Skeletal muscle satellite cell (primary cell): ENCODE results near the gene USP19.

Experiments used
- H3K27me3 ChIP-seq: 2 replicates; pipeline ENCODE4 v1.7.0; 2013; ENCODE audit warnings: low read length; ENCODE audit not compliant: control insufficient read depth, insufficient read depth
- H3K36me3 ChIP-seq: 2 replicates; pipeline ENCODE4 v1.7.0; 2013; ENCODE audit warnings: mild to moderate bottlenecking, control low read depth, low read length; ENCODE audit not compliant: insufficient read depth
- H3K4me1 ChIP-seq: 2 replicates; pipeline ENCODE4 v1.7.0; 2013; ENCODE audit warnings: low read length; ENCODE audit not compliant: control insufficient read depth, insufficient read depth
- H3K4me2 ChIP-seq: 2 replicates; pipeline ENCODE4 v1.7.0; 2013; ENCODE audit warnings: mild to moderate bottlenecking, low read length
- H3K4me3 ChIP-seq: 2 replicates; pipeline ENCODE4 v1.7.0; 2013; ENCODE audit warnings: low read length
- H3K9ac ChIP-seq: 2 replicates; pipeline ENCODE4 v1.7.0; 2013; ENCODE audit warnings: mild to moderate bottlenecking, low read depth, low read length, moderate library complexity
- H3K9me3 ChIP-seq: replicated peaks from 2 replicates; pipeline ENCODE4 v1.7.0; 2013; ENCODE audit warnings: mild to moderate bottlenecking, control low read depth, low read length

The USP19 gene

DNA sequence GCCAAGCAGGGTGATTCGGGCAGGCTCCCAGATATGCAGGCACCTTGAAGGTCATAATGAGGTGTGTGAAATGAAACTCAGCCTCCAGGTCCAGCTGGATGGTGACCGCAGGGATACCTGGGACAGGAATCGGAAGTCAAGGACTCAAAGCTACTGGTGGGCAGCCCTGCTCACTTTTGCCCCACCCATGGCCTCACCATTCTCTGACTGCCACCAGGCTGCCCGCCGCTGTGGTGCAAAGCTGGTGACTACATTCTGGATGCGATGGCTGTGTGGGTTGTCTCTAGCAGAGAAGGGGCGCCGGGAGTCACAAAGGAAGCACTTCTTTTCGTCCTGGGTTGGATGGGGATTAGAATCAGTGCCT lies 11.4 kb upstream of the USP19 start:
- H3K4me1 ChIP-seq, result peaks cover 21% of the 10 kb centered on the region
- H3K4me2 ChIP-seq, result peak overlapping the region; percentile 95
- no peaks in the 10 kb centered on the region for H3K27me3 ChIP-seq
- H3K36me3 ChIP-seq, result peaks cover 45% of the 10 kb centered on the region
- peak overlapping the region; percentile 86 for H3K9ac ChIP-seq
- peak overlapping the region; percentile 83 for H3K4me3 ChIP-seq
- H3K9me3 ChIP-seq, result no peaks in the 10 kb centered on the region

- peak overlapping the region; percentile 83 for H3K4me3 ChIP-seq
- H3K36me3 ChIP-seq, result peaks cover 50% of the 10 kb centered on the region
- no peaks in the 10 kb centered on the region for H3K27me3 ChIP-seq
- peak overlapping the region; percentile 86 for H3K9ac ChIP-seq
- peaks cover 21% of the 10 kb centered on the region for H3K4me1 ChIP-seq
- H3K9me3 ChIP-seq, result no peaks in the 10 kb centered on the region
- peak overlapping the region; percentile 95 for H3K4me2 ChIP-seq
Measured at GRCh38 chr3:49131576-49131975, 11.0 kb upstream of the USP19 start.

DNA sequence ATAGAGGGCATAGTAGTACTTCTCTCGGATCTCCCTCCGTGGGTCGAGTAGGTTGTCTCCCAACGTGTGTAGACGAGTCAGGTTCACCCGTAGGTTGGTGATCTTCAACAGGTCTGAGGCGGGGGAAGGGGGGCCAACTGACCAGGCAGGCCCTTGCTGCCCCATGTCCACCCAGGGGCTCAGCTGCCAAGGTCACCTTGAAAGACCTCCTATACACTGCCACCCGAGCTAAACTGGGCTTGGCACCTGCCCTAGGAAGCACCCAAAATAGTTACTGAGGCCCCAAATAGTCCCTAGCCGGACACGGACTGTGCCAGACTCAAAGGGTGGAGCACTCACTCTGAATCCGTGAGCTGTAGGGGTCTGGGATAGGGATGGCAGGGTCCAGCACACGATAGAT lies 10.4 kb upstream of the USP19 start:
- peak overlapping the region; percentile 86 for H3K9ac ChIP-seq
- peaks cover 55% of the 10 kb centered on the region for H3K36me3 ChIP-seq
- H3K27me3 ChIP-seq, result no peaks in the 10 kb centered on the region
- H3K4me3 ChIP-seq, result peak overlapping the region; percentile 83
- H3K4me1 ChIP-seq, result peaks cover 21% of the 10 kb centered on the region
- H3K4me2 ChIP-seq, result peak overlapping the region; percentile 95
- H3K9me3 ChIP-seq, result no peaks in the 10 kb centered on the region

DNA sequence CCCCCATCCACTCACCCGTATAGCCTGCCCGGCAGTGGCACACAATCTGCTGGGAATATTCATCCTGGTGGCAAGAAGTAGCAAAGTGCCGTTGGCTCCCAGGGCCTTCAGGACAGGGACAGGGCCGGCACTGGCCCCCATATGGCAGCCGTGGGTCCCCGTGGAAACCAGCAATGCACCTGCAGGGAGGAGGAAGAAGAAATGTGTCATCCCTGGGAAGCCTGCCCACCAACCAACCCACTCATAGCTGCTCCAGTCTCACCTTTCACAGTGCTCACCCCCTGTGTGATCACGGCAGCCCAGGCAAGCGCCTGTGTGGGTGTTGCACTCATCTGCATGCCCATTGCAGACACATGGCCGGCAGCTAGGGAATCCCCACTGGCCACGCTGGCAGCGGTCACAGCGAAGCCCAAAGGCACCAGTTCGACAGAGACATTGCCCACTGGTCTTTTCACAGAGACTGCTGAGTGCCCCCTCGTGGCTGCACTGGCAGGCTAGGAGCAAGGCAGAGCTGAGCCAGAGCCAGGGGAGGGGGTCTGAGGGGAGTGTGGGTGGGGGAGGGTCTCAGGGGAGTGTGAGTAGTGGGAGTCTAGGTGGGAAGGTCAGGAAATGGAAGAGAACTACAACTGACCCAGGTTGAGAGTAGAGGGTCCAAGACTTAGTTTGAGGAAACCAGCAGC lies 4.5 kb upstream of the USP19 start:
- Histone ChIP-seq H3K4me1 (peaks cover under 1% of the 10 kb centered on the region), H3K4me3 (no peak overlapping the region), H3K9ac (no peak overlapping the region), H3K36me3 (peaks cover 84% of the 10 kb centered on the region), H3K27me3 (no peaks in the 10 kb centered on the region), H3K4me2 (no peak overlapping the region), H3K9me3 (no peaks in the 10 kb centered on the region)

DNA sequence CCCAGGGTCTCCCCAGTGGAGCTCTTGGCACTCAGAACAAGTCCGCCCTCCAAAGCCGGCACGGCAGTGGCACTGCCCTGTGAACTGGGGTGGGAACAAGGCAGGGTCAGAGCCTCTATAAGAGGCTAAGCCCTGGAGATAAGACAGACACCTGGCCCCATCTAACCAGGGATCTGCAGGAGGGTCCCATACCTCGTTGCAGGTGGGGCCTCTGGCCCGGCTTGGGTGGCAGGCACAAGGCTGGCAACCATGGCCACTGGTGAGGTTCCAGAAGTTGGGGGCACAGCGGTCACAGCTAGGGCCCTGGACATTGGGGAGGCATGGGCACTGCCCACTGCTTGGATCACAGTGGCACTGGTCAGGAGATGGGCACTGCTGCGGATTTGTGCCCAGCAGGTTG lies 3.6 kb upstream of the USP19 start:
- no peak overlapping the region for H3K9ac ChIP-seq
- H3K4me2 ChIP-seq, result no peak overlapping the region
- H3K9me3 ChIP-seq, result no peaks in the 10 kb centered on the region
- no peak overlapping the region for H3K4me3 ChIP-seq
- H3K36me3 ChIP-seq, result peaks cover 76% of the 10 kb centered on the region
- peaks cover 9% of the 10 kb centered on the region for H3K4me1 ChIP-seq
- no peaks in the 10 kb centered on the region for H3K27me3 ChIP-seq

GRCh38 chr3:49123687-49124086 lies 3.1 kb upstream of the USP19 start:
- Histone ChIP-seq H3K36me3 (peaks cover 71% of the 10 kb centered on the region), H3K27me3 (no peaks in the 10 kb centered on the region), H3K9me3 (no peaks in the 10 kb centered on the region), H3K4me2 (no peak overlapping the region), H3K4me1 (peaks cover 15% of the 10 kb centered on the region), H3K9ac (no peak overlapping the region), H3K4me3 (no peak overlapping the region)

DNA sequence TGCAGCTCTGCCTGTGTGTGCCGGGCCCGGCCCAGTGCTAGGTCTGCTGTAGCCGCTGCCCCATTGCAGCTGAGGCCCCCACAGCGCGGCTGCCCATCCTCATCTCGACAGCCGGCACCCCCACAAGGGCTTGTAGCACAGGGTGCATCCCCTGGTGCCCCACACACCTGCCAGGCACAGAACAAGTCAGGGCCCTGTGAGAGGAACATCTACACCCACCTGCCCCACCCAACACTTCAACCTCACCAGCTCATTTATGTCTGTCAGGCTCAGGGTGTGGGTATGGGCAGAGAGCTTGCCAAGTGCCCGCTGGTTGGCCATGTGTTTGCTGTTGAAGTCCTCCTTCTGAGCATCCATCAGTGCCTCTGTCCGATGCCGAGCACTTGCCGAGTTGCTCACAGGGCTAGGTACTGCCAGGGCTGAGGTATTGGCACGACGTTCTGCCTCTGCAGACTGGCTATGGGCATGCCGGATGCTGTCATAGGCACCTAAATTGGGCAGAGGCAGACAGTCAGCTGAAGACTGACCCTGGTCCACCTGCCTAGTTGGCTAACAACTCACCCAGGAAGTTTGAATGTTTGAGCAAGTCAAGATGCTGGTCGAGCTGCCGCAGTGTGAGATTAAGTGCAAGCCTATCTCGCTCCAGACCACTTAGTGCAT lies 2.4 kb upstream of the USP19 start:
- Histone ChIP-seq H3K4me1 (peaks cover 16% of the 10 kb centered on the region), H3K9me3 (no peaks in the 10 kb centered on the region), H3K36me3 (peaks cover 69% of the 10 kb centered on the region), H3K4me3 (no peak overlapping the region), H3K4me2 (no peak overlapping the region), H3K9ac (no peak overlapping the region), H3K27me3 (no peaks in the 10 kb centered on the region)

- Histone ChIP-seq H3K9ac (no peak overlapping the region), H3K27me3 (no peaks in the 10 kb centered on the region), H3K36me3 (peaks cover 73% of the 10 kb centered on the region), H3K4me3 (no peak overlapping the region), H3K9me3 (no peaks in the 10 kb centered on the region), H3K4me1 (peaks cover 16% of the 10 kb centered on the region), H3K4me2 (no peak overlapping the region)
Measured at GRCh38 chr3:49122451-49122850, 1.8 kb upstream of the USP19 start.

GRCh38 chr3:49122022-49122421 lies 1.4 kb upstream of the USP19 start:
- H3K4me1 ChIP-seq, result peaks cover 16% of the 10 kb centered on the region
- no peak overlapping the region for H3K4me3 ChIP-seq
- peaks cover 75% of the 10 kb centered on the region for H3K36me3 ChIP-seq
- H3K9me3 ChIP-seq, result no peaks in the 10 kb centered on the region
- no peak overlapping the region for H3K4me2 ChIP-seq
- H3K9ac ChIP-seq, result no peak overlapping the region
- no peaks in the 10 kb centered on the region for H3K27me3 ChIP-seq

- Histone ChIP-seq H3K4me1 (peaks cover 16% of the 10 kb centered on the region), H3K4me3 (peak overlapping the region; percentile 96), H3K9ac (peak overlapping the region; percentile 98), H3K9me3 (no peaks in the 10 kb centered on the region), H3K4me2 (peak overlapping the region; percentile 51), H3K36me3 (peaks cover 75% of the 10 kb centered on the region), H3K27me3 (no peaks in the 10 kb centered on the region)
Measured at GRCh38 chr3:49121132-49121736, 611 bp upstream of the USP19 start.

- H3K36me3 ChIP-seq, result peaks cover 76% of the 10 kb centered on the region
- peaks cover 16% of the 10 kb centered on the region for H3K4me1 ChIP-seq
- no peaks in the 10 kb centered on the region for H3K9me3 ChIP-seq
- H3K4me3 ChIP-seq, result peak overlapping the region; percentile 96
- peak overlapping the region; percentile 98 for H3K4me2 ChIP-seq
- H3K27me3 ChIP-seq, result no peaks in the 10 kb centered on the region
- peak overlapping the region; percentile 98 for H3K9ac ChIP-seq
Measured at GRCh38 chr3:49120096-49120437, 556 bp downstream of the USP19 start.

GRCh38 chr3:49119439-49119838 lies 1.2 kb downstream of the USP19 start:
- peaks cover 76% of the 10 kb centered on the region for H3K36me3 ChIP-seq
- no peaks in the 10 kb centered on the region for H3K9me3 ChIP-seq
- peak overlapping the region; percentile 96 for H3K4me3 ChIP-seq
- peak overlapping the region; percentile 98 for H3K4me2 ChIP-seq
- peak overlapping the region; percentile 98 for H3K9ac ChIP-seq
- H3K27me3 ChIP-seq, result no peaks in the 10 kb centered on the region
- H3K4me1 ChIP-seq, result peaks cover 16% of the 10 kb centered on the region
